ENCODE measurements around the gene GLCCI1.

GRCh38 chr7:7922684-7923385, 45.8 kb upstream of the GLCCI1 start:
- TF ChIP-seq CTCF (IDR thresholded peaks at IDR 0.05) (no peak), POLR2A (IDR thresholded peaks at IDR 0.05) (no peak)

All from esophagus squamous epithelium (tissue), 4 donors.